ENCODE results near the gene KCNQ1. TPM values are rescaled to one million over a fixed set of nuclear protein-coding genes. Genes with fewer than 3 reads are reported as not detected.

KCNQ1 gene
- total and polyA plus RNA-seq, 2 donors: 6.3 to 9.1 TPM

GRCh38 chr11:2542406-2542805 is 97.6 kb downstream of the KCNQ1 start:
- H3K27ac ChIP-seq (ENCODE audit: low read depth): no peak overlapping the region
- no peaks in the 10 kb centered on the region for H3K4me1 ChIP-seq (ENCODE audit: insufficient read depth)
- no peaks in the 10 kb centered on the region for H3K36me3 ChIP-seq (ENCODE audit: insufficient read depth)
- H3K4me3 ChIP-seq (ENCODE audit: low read depth, low read length): no peak overlapping the region
- 88% methylated on average over 10 of the region's 10 CpGs for WGBS
- DNase-seq (ENCODE audit: extremely low spot score): no peak

GRCh38 chr11:2547806-2548205 is 103.0 kb downstream of the KCNQ1 start:
- no peak overlapping the region for H3K4me3 ChIP-seq (ENCODE audit: low read depth, low read length)
- no peaks in the 10 kb centered on the region for H3K36me3 ChIP-seq (ENCODE audit: insufficient read depth)
- no peak overlapping the region for H3K27ac ChIP-seq (ENCODE audit: low read depth)
- no peaks in the 10 kb centered on the region for H3K4me1 ChIP-seq (ENCODE audit: insufficient read depth)
- 95% methylated on average over 16 of the region's 16 CpGs for WGBS
- DNase-seq (ENCODE audit: extremely low spot score): no peak

GRCh38 chr11:2548596-2548995 is 103.8 kb downstream of the KCNQ1 start:
- H3K4me1 ChIP-seq (ENCODE audit: insufficient read depth): no peaks in the 10 kb centered on the region
- whole genome bisulfite sequencing: 98% methylated on average over 12 of the region's 12 CpGs
- no peak for DNase-seq (ENCODE audit: extremely low spot score)
- H3K4me3 ChIP-seq (ENCODE audit: low read depth, low read length): no peak overlapping the region
- no peaks in the 10 kb centered on the region for H3K36me3 ChIP-seq (ENCODE audit: insufficient read depth)
- H3K27ac ChIP-seq (ENCODE audit: low read depth): no peak overlapping the region

- Histone ChIP-seq H3K4me1 (ENCODE audit: insufficient read depth) (no peaks in the 10 kb centered on the region), H3K36me3 (ENCODE audit: insufficient read depth) (no peaks in the 10 kb centered on the region), H3K27ac (ENCODE audit: low read depth) (no peak overlapping the region), H3K4me3 (ENCODE audit: low read depth, low read length) (no peak overlapping the region)
- no peak for DNase-seq (ENCODE audit: extremely low spot score)
- 95% methylated on average over 7 of the region's 7 CpGs for WGBS
These were observed 104.3 kb downstream of the KCNQ1 start for GRCh38 chr11:2549080-2549479.

GRCh38 chr11:2549491-2549875 is 104.7 kb downstream of the KCNQ1 start:
- DNase-seq (ENCODE audit: extremely low spot score): no peak
- H3K36me3 ChIP-seq (ENCODE audit: insufficient read depth): no peaks in the 10 kb centered on the region
- H3K4me1 ChIP-seq (ENCODE audit: insufficient read depth): no peaks in the 10 kb centered on the region
- no peak overlapping the region for H3K4me3 ChIP-seq (ENCODE audit: low read depth, low read length)
- 71% methylated on average over 13 of the region's 13 CpGs for WGBS
- no peak overlapping the region for H3K27ac ChIP-seq (ENCODE audit: low read depth)

- Histone ChIP-seq H3K4me3 (ENCODE audit: low read depth, low read length) (no peak overlapping the region), H3K27ac (ENCODE audit: low read depth) (no peak overlapping the region), H3K4me1 (ENCODE audit: insufficient read depth) (no peaks in the 10 kb centered on the region), H3K36me3 (ENCODE audit: insufficient read depth) (no peaks in the 10 kb centered on the region)
- 61% methylated on average over 36 of the region's 36 CpGs for WGBS
- no peak for DNase-seq (ENCODE audit: extremely low spot score)
These were observed 105.2 kb downstream of the KCNQ1 start for GRCh38 chr11:2549876-2550605.

- Histone ChIP-seq H3K36me3 (ENCODE audit: insufficient read depth) (no peaks in the 10 kb centered on the region), H3K27ac (ENCODE audit: low read depth) (no peak overlapping the region), H3K4me1 (ENCODE audit: insufficient read depth) (no peaks in the 10 kb centered on the region), H3K4me3 (ENCODE audit: low read depth, low read length) (no peak overlapping the region)
- 85% methylated on average over 8 of the region's 8 CpGs for WGBS
- no peak for DNase-seq (ENCODE audit: extremely low spot score)
These were observed 105.8 kb downstream of the KCNQ1 start for GRCh38 chr11:2550606-2550970.

- 82% methylated on average over 12 of the region's 12 CpGs for WGBS
- DNase-seq (ENCODE audit: extremely low spot score): no peak
- H3K4me3 ChIP-seq (ENCODE audit: low read depth, low read length): no peak overlapping the region
- H3K27ac ChIP-seq (ENCODE audit: low read depth): no peak overlapping the region
- H3K4me1 ChIP-seq (ENCODE audit: insufficient read depth): no peaks in the 10 kb centered on the region
- no peaks in the 10 kb centered on the region for H3K36me3 ChIP-seq (ENCODE audit: insufficient read depth)
These were observed 106.3 kb downstream of the KCNQ1 start for GRCh38 chr11:2551131-2551530.

- WGBS: 83% methylated on average over 5 of the region's 5 CpGs
- Histone ChIP-seq H3K27ac (ENCODE audit: low read depth) (no peak overlapping the region), H3K36me3 (ENCODE audit: insufficient read depth) (no peaks in the 10 kb centered on the region), H3K4me3 (ENCODE audit: low read depth, low read length) (no peak overlapping the region), H3K4me1 (ENCODE audit: insufficient read depth) (no peaks in the 10 kb centered on the region)
- no peak for DNase-seq (ENCODE audit: extremely low spot score)
These were observed 107.4 kb downstream of the KCNQ1 start for GRCh38 chr11:2552210-2552609.

GRCh38 chr11:2553198-2553597 is 108.4 kb downstream of the KCNQ1 start:
- DNase-seq (ENCODE audit: extremely low spot score): no peak
- no peak overlapping the region for H3K4me3 ChIP-seq (ENCODE audit: low read depth, low read length)
- H3K27ac ChIP-seq (ENCODE audit: low read depth): no peak overlapping the region
- 92% methylated on average over 2 of the region's 2 CpGs for WGBS
- H3K36me3 ChIP-seq (ENCODE audit: insufficient read depth): no peaks in the 10 kb centered on the region
- no peaks in the 10 kb centered on the region for H3K4me1 ChIP-seq (ENCODE audit: insufficient read depth)

- Histone ChIP-seq H3K4me1 (ENCODE audit: insufficient read depth) (no peaks in the 10 kb centered on the region), H3K4me3 (ENCODE audit: low read depth, low read length) (no peak overlapping the region), H3K27ac (ENCODE audit: low read depth) (no peak overlapping the region), H3K36me3 (ENCODE audit: insufficient read depth) (no peaks in the 10 kb centered on the region)
- no peak for DNase-seq (ENCODE audit: extremely low spot score)
- 95% methylated on average over 9 of the region's 9 CpGs for WGBS
These were observed 109.1 kb downstream of the KCNQ1 start for GRCh38 chr11:2553886-2554285.

GRCh38 chr11:2554338-2555207 is 109.8 kb downstream of the KCNQ1 start:
- no peaks in the 10 kb centered on the region for H3K4me1 ChIP-seq (ENCODE audit: insufficient read depth)
- H3K27ac ChIP-seq (ENCODE audit: low read depth): no peak overlapping the region
- H3K36me3 ChIP-seq (ENCODE audit: insufficient read depth): no peaks in the 10 kb centered on the region
- no peak for DNase-seq (ENCODE audit: extremely low spot score)
- H3K4me3 ChIP-seq (ENCODE audit: low read depth, low read length): no peak overlapping the region
- 80% methylated on average over 16 of the region's 16 CpGs for WGBS

- Histone ChIP-seq H3K36me3 (ENCODE audit: insufficient read depth) (no peaks in the 10 kb centered on the region), H3K4me1 (ENCODE audit: insufficient read depth) (no peaks in the 10 kb centered on the region), H3K27ac (ENCODE audit: low read depth) (no peak overlapping the region), H3K4me3 (ENCODE audit: low read depth, low read length) (no peak overlapping the region)
- 89% methylated on average over 11 of the region's 11 CpGs for WGBS
- no peak for DNase-seq (ENCODE audit: extremely low spot score)
These were observed 110.5 kb downstream of the KCNQ1 start for GRCh38 chr11:2555336-2555735.

- H3K4me1 ChIP-seq (ENCODE audit: insufficient read depth): no peaks in the 10 kb centered on the region
- no peak for DNase-seq (ENCODE audit: extremely low spot score)
- H3K4me3 ChIP-seq (ENCODE audit: low read depth, low read length): no peak overlapping the region
These were observed 111.1 kb downstream of the KCNQ1 start for GRCh38 chr11:2555891-2556290.

More at GRCh38 chr11:2555891-2556290, 111.1 kb downstream of the KCNQ1 start:
- 96% methylated on average over 12 of the region's 12 CpGs for WGBS
- H3K27ac ChIP-seq (ENCODE audit: low read depth): no peak overlapping the region
- no peaks in the 10 kb centered on the region for H3K36me3 ChIP-seq (ENCODE audit: insufficient read depth)

All from urinary bladder (tissue), 4 donors.